Measurements from ENCODE around the gene GRID1.
"Not testable (repeated sequence)": the region's sequence is repeated elsewhere in the genome, so short reads cannot be mapped to it uniquely, and the experiment has no call there.

GRID1 gene

DNA sequence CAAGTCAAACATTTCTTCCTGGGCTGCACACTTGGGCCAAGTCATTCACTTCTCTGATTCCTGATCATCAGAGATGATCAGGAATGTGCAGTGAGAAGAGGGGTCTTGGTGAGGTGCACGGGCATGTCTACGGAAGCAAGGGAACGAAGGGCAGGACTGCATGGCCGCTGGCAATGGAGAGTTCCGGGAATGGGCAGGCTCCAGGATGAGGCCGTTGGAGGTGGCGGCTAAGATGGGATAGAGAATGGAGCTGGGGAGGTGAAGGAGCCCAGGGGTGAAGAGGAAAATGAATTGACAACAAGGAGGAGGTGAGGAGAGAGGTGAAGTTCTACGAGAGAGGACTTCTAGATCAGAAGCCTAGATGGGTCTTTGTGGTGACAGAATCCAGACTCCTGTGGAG, 260.0 kb downstream of the GRID1 start:
- DNase-seq (ENCODE audit: low read depth), result no peak

- DNase-seq (ENCODE audit: low read depth), result no peak
Measured at GRCh38 chr10:86105640-86106039, 261.0 kb downstream of the GRID1 start.

- DNase-seq (ENCODE audit: low read depth), result no peak
Measured at GRCh38 chr10:86105181-86105580, 261.4 kb downstream of the GRID1 start.

DNA sequence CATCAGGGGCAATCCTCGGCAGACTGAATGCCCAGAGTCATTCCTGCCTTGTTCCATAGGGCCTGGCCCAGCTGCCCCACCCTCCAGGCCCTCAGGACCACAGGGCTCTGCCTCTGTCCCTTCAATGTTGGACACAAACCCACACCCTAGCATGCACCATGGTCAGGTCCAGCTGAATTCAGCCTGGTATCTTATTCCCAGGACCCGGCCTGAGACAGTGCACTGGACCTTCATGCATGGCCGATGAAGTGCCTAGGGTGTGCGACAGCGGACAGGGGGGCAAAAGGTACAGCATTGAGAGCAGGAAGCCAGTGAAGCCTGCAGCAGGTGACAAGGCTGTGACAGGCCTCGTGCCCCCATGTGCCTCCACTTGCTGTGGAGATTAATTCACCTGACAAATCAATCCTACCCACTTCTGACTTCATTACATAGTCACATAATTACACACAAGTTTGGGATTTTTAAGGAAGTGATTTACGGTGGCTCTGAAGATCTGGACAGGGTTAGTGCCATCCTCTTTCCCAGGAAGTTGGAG, 261.9 kb downstream of the GRID1 start:
- DNase-seq (ENCODE audit: low read depth), result no peak

- DNase-seq (ENCODE audit: low read depth), result no peak
Measured at GRCh38 chr10:86104156-86104555, 262.4 kb downstream of the GRID1 start.

GRCh38 chr10:86103391-86104101, 263.0 kb downstream of the GRID1 start:
- DNase-seq (ENCODE audit: low read depth), result no peak

DNA sequence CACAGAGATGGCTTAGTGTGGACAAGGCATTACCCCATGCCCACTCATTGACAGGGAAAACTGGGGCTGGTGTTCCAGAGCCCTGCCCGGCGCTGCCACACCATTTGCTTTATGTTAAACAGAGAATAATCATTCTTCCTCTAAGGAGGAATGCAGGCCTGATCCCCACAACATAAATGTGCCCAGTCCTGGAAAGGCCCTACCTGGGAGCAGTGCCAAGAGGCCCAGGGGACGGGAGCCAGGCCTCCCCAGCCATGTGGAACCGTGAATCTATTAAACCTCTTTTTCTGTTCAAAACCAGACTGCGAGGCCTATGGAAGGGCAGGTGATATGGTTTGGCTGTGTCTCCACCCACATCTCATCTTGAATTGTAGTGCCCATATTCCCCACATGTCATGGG, 264.1 kb downstream of the GRID1 start:
- no peak for DNase-seq (ENCODE audit: low read depth)

- no peak for DNase-seq (ENCODE audit: low read depth)
Measured at GRCh38 chr10:86102031-86102430, 264.6 kb downstream of the GRID1 start.

DNA sequence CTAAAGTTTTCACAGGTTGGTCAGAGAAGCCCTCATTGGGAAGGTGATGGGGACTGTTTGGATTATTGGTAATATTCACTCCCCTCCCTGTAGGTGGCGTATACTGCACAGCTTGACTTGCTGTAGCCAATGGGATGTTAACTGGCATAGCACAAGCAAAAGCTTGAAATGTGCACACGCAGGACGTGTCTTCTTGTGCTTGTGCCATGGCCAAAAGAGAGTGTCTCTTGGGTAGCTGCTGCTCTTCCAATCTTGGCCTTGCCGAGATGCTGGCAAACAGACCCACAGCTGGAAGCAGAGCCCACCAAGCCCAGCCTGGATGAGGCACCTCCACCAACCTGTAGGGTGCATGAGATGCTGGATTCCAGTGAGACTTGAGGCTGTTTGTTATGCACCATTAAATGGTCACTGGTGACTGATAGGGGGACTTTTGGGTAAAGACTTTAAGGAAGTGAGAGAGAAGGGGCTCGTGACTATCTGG, 266.0 kb downstream of the GRID1 start:
- DNase-seq (ENCODE audit: low read depth), result no peak

GRCh38 chr10:86099542-86100334, 266.9 kb downstream of the GRID1 start:
- DNase-seq (ENCODE audit: low read depth), result no peak

DNA sequence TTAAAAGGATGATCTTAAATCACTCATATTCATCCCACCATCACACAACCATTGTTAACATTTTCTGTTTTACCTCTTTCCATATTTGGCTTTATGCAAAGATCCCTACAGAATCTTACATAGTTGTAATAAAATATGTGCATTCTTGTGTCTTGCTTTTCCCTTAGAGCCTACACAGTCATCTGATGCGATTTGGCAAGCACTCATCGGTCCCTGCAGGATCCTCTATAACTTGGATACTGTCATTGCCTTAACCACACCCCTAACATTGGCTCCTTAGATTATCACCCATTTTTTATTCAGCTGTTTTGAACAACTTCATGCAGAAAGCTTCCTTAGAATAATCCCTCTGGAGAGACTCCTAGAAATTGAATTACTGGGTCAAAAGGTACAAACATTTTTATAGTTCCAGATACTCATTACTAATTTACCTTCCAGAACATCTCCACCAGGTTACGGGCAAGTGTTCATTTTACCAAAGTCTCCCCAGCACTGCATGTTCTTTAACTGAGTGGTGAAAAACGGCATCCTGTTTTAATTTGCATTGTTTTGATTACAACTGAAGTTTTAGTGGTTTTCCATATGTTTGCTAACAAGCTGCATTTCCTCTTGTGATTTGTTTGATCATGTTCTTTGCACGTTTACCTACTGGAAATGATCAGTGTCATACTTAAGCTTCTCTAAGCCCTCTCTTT, 268.3 kb downstream of the GRID1 start:
- no peak for DNase-seq (ENCODE audit: low read depth)

GRCh38 chr10:86095061-86095460, 271.5 kb downstream of the GRID1 start:
- not testable (repeated sequence) for DNase-seq (ENCODE audit: low read depth)

- not testable (repeated sequence) for DNase-seq (ENCODE audit: low read depth)
Measured at GRCh38 chr10:86092311-86092710, 274.3 kb downstream of the GRID1 start.

- no peak for DNase-seq (ENCODE audit: low read depth)
Measured at GRCh38 chr10:86091216-86091615, 275.4 kb downstream of the GRID1 start.

DNA sequence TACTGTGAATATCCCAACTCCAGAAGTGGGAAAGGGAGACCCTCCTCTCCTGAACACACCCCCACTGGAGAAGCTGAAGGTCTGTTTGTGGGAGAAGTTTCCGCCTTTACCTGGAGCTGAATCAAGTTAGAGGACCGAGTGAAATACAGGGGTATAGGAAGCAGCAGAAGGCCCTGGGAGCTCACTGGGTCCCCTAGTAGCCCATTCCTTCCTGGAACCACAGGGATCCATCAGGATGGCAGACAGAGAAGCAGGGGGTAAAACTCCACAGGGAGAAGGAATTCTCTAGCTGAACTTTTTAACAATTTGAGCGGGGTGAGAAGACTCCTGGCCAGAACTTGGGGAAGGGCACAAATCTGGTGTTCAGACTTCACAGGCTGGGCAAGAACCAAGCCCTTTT, 275.8 kb downstream of the GRID1 start:
- no peak for DNase-seq (ENCODE audit: low read depth)

- no peak for DNase-seq (ENCODE audit: low read depth)
Measured at GRCh38 chr10:86087716-86088115, 278.9 kb downstream of the GRID1 start.

GRCh38 chr10:86086418-86086817, 280.2 kb downstream of the GRID1 start:
- DNase-seq (ENCODE audit: low read depth), result no peak

GRCh38 chr10:86085686-86086085, 280.9 kb downstream of the GRID1 start:
- no peak for DNase-seq (ENCODE audit: low read depth)

DNA sequence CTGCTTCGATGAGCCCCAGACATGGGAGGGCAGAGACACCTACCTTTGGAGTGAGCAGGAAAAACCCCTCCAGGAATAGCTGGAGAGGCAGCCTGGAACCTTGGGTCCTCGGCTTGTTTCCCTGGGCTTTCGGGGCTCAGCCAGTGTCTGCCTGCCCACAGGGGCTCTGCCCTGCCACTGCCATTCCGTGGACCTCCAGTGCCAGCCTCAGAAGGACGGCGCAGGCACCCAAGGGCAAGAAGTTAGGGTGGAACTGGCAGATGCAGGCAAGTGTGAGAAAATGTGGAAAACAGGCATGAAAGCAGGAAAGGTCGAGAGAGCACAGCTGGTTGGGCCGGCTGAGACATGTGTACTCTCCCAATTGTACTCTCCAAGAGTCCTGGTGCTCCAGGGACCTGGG, 281.5 kb downstream of the GRID1 start:
- no peak for DNase-seq (ENCODE audit: low read depth)

DNA sequence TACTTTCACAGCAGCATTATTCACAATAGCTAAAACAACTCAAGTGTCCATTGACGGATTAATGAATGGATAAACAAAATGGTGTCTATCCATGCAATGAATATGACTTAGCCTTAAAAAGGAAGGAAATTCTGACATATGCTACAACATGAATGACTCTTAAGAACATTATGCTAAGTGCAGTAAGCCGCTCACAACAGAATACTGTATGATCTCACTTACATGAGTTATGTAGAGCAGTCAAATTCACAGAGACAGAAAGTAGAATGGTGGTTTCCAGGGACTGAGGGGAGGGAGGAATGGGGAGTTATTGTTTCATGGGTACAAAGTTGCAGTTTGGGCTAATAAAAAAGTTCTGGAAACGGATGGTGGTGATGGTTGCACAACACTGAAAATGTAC, 282.0 kb downstream of the GRID1 start:
- DNase-seq (ENCODE audit: low read depth), result no peak

DNA sequence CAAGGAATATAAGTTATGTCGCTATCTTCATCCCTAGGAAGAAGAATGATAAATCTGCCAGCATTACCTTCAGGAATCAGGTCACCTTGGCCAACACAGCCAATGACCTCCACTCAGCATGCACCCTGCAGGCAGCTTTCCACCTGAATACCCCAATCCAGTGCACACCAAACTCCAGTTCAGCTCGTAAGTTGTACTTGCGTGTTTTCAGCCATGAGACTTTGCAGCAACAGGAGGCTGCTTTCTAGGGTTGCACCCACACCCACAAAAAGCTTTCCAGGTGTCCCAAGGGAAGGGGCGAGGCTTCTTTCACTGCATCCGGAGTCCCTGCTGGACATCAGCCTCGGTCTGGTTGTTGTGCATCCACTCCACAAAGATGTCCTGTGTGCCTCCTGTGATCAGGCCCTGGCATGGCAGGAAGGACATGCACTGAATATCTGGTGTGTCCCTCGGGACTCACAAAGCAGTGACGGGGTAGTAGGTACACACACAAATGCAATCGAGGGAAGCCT, 282.9 kb downstream of the GRID1 start:
- no peak for DNase-seq (ENCODE audit: low read depth)

DNA sequence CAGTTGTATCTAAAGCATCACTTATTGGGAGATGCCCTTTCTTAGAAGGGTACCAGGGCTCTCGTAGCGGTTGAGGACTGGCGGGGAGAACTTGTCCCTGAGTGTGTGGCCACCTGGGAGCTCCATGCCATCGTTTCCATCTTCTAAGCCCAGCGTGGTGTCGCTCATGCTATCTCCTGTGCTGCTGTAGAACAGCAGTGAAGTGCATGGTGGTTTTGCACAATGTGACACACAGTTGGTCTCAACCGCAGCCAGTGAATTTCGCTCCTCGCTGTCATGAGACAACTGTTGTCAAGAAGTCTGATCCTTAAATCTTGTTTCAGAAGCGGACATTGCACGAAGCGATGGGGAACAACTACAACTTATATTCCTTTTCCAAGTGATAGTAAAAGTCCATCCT, 283.4 kb downstream of the GRID1 start:
- DNase-seq (ENCODE audit: low read depth), result no peak

Measured in stimulated activated CD8-positive, alpha-beta memory T cell treated with anti-CD3 and anti-CD28 coated beads, Interleukin-4, amount 100 ng/mL, for 24 hours (primary cell).